Smooth muscle cell of the brain vasculature (primary cell): ENCODE measurements around the gene VASN.

Experiments used
- DNase-seq: peaks from one replicate; pipeline ENCODE4 v3.0.0-alpha.2; 2012; ENCODE audit warnings: low read depth, low spot score

The VASN gene

GRCh38 chr16:4354512-4355409, 16.9 kb upstream of the VASN start:
- DNase-seq: no peak

GRCh38 chr16:4356820-4357219, 14.8 kb upstream of the VASN start:
- DNase-seq: no peak

- DNase-seq: no peak
Measured at GRCh38 chr16:4358236-4358635, 13.4 kb upstream of the VASN start.

- DNase-seq: no peak
Measured at GRCh38 chr16:4358831-4359561, 12.7 kb upstream of the VASN start.

- DNase-seq: no peak
Measured at GRCh38 chr16:4359914-4360313, 11.7 kb upstream of the VASN start.

GRCh38 chr16:4360538-4361021, 11.1 kb upstream of the VASN start:
- DNase-seq: no peak

- DNase-seq: no peak
Measured at GRCh38 chr16:4361033-4361943, 10.4 kb upstream of the VASN start.

GRCh38 chr16:4361944-4362311, 9.7 kb upstream of the VASN start:
- no peak for DNase-seq

GRCh38 chr16:4362476-4363135, 9.0 kb upstream of the VASN start:
- no peak for DNase-seq

- no peak for DNase-seq
Measured at GRCh38 chr16:4364196-4365013, 7.2 kb upstream of the VASN start.

GRCh38 chr16:4365014-4365406, 6.6 kb upstream of the VASN start:
- DNase-seq: no peak

- no peak for DNase-seq
Measured at GRCh38 chr16:4365615-4366014, 6.0 kb upstream of the VASN start.

GRCh38 chr16:4366016-4366415, 5.6 kb upstream of the VASN start:
- no peak for DNase-seq

- DNase-seq: no peak
Measured at GRCh38 chr16:4367393-4367856, 4.2 kb upstream of the VASN start.

- no peak for DNase-seq
Measured at GRCh38 chr16:4369007-4369733, 2.5 kb upstream of the VASN start.

- no peak for DNase-seq
Measured at GRCh38 chr16:4370151-4370550, 1.5 kb upstream of the VASN start.

- DNase-seq: no peak
Measured at GRCh38 chr16:4370570-4371356, 885 bp upstream of the VASN start.

- DNase-seq: no peak
Measured at GRCh38 chr16:4372001-4372577, 441 bp downstream of the VASN start.
